Measurements from ENCODE around the gene SNX4. TPM values are rescaled to one million over a fixed set of nuclear protein-coding genes. Genes with fewer than 3 reads are reported as not detected.

Gene SNX4
- total and polyA plus RNA-seq, 2 of the 8 experiments (the other 6 are each of a cell fraction or from before 2014, with no cell fraction given), result 7.2 to 23.1 TPM

DNA sequence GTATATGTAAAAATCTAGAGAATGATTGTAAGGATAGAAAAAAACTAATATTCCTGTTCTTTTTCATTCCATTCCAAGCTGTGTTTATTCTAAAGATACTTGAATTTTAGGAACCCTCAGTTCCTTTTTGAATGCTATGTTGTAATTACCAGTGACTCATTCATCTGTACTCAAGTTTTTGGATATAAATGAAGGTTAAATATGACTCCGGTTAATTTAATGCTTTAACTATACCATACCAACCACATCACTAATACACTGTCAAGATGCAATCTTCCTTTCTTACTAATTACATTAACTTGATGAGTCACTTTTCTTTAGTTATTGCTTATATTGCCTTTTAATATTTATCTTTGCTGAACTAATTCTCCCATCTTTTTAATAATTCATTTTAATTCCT, 76.1 kb downstream of the SNX4 start:
- H2BK12ac ChIP-seq (ENCODE audit: low read depth, low read length), result no peak overlapping the region
- no peak overlapping the region for H3K4me2 ChIP-seq (ENCODE audit: insufficient read depth in 1 of 2, low read depth in 2 of 2, low read length in 2 of 2)
- H3K14ac ChIP-seq (ENCODE audit: insufficient read length), result no peak overlapping the region
- H3K23ac ChIP-seq (ENCODE audit: insufficient read length), result no peak overlapping the region
- no peaks in the 10 kb centered on the region for H3K27me3 ChIP-seq (replicated peaks in 1 of 4; ENCODE audit: control insufficient read depth in 3 of 4, extremely low read depth in 1 of 4, insufficient read depth in 3 of 4, low read length in 3 of 4)
- no peak overlapping the region for H3K27ac ChIP-seq (ENCODE audit: low read depth, low read length)
- H3K18ac ChIP-seq (ENCODE audit: extremely low read depth, low read length), result no peak overlapping the region
- H2BK20ac ChIP-seq (ENCODE audit: low read length), result no peak overlapping the region
- ChIA-PET CTCF (ENCODE audit: partially characterized antibody) (no interaction called here), POLR2A (ENCODE audit: partially characterized antibody) (no interaction called here)
- no peaks in the 10 kb centered on the region for H3K79me2 ChIP-seq (ENCODE audit: control insufficient read depth in 1 of 2, insufficient read depth in 2 of 2, low read length in 2 of 2)
- no peaks in the 10 kb centered on the region for H3K79me1 ChIP-seq (ENCODE audit: low read depth, low read length)
- FAIRE-seq (no peak), DNase-seq (ENCODE audit: low read depth in 1 of 2, low spot score in 2 of 2) (no peak)
- peaks cover 0 to 3% (median 1%) of the 10 kb centered on the region in 4 experiments; a peak in 2 of 8 replicates for H3K36me3 ChIP-seq (ENCODE audit: control insufficient read depth in 2 of 4, insufficient read depth in 4 of 4, low read length in 3 of 4)
- no peak overlapping the region for H3K56ac ChIP-seq (replicated peaks; ENCODE audit: insufficient read length, low read depth, low read length)
- H4K8ac ChIP-seq (ENCODE audit: extremely low read depth, insufficient read depth, low read length), result no peak overlapping the region
- 96% methylated on average over 1 of the region's 1 CpG; no CpG with 5 or more reads in 1 of the 2 experiments for WGBS, 2 experiments (ENCODE audit: extremely low coverage in 1 of 2, insufficient coverage in 1 of 2, insufficient read length in 1 of 2, insufficient replicate concordance in 2 of 2, low coverage in 1 of 2, low lambda C conversion rate in 2 of 2, missing lambda C conversion rate in 1 of 2)
- no peak overlapping the region for H2BK120ac ChIP-seq (replicated peaks; ENCODE audit: low read depth, low read length)
- H4K91ac ChIP-seq (replicated peaks; ENCODE audit: insufficient read length, low read length), result no peak overlapping the region
- no peak overlapping the region for H2BK15ac ChIP-seq (ENCODE audit: low read length)
- H2AK5ac ChIP-seq (ENCODE audit: low read depth, low read length), result no peak overlapping the region
- H3K4ac ChIP-seq (replicated peaks; ENCODE audit: insufficient read length, low read depth, low read length), result no peak overlapping the region
- no peak overlapping the region for H2BK5ac ChIP-seq (ENCODE audit: low read depth, low read length)
- H4K5ac ChIP-seq (ENCODE audit: insufficient read length, low read depth, low read length), result no peak overlapping the region
- 0 out of 4 replicates have a peak, but pooled peaks cover 0 to 2% of the 10 kb centered on the region in 2 experiments for H3K9me3 ChIP-seq (ENCODE audit: insufficient read depth in 2 of 2, low read depth in 1 of 2, low read length in 1 of 2)
- no peaks in the 10 kb centered on the region for H3K23me2 ChIP-seq (ENCODE audit: low read depth, low read length)
- H3K9ac ChIP-seq (replicated peaks in 1 of 4; ENCODE audit: extremely low read depth in 1 of 4, low read depth in 3 of 4, low read length in 3 of 4), result no peak overlapping the region
- H3K4me3 ChIP-seq (ENCODE audit: extremely low read depth in 1 of 4, insufficient read depth in 2 of 4, low read depth in 3 of 4, low read length in 4 of 4), result no peak overlapping the region
- no peaks in the 10 kb centered on the region for H4K20me1 ChIP-seq (replicated peaks in 1 of 2; ENCODE audit: control insufficient read depth in 1 of 2, insufficient read depth in 2 of 2, low read length in 2 of 2)
- H3K4me1 ChIP-seq (replicated peaks in 1 of 4; ENCODE audit: control insufficient read depth in 3 of 4, insufficient read depth in 4 of 4, low read length in 3 of 4), result no peaks in the 10 kb centered on the region; a peak in 1 of 7 replicates
- H2AFZ ChIP-seq (ENCODE audit: low read length), result no peak overlapping the region
- TF ChIP-seq CTBP2 (IDR thresholded peaks at IDR 0.05; ENCODE audit: borderline replicate concordance, insufficient read depth, insufficient read length, low read length) (no peak), POLR2A (IDR thresholded peaks at IDR 0.05; ENCODE audit: control extremely low read depth in 1 of 2, low read depth in 2 of 2, low read length in 2 of 2) (no peak), GTF2F1 (IDR thresholded peaks at IDR 0.05; ENCODE audit: borderline replicate concordance, low read depth, low read length) (no peak), JUN (IDR thresholded peaks at IDR 0.05; ENCODE audit: low read depth, low read length) (no peak), HDAC6 (IDR thresholded peaks at IDR 0.05; ENCODE audit: low read depth, low read length) (no peak), EGR1 (IDR thresholded peaks at IDR 0.05; ENCODE audit: borderline replicate concordance, low read depth, low read length) (no peak), SIX5 (IDR thresholded peaks at IDR 0.05; ENCODE audit: low read depth, low read length) (no peak)
